ENCODE results near the gene FAM43B. TPM values are rescaled to one million over a fixed set of nuclear protein-coding genes. Genes with fewer than 3 reads are reported as not detected.

Gene FAM43B
- total and polyA plus RNA-seq, 2 donors (not counting 1 experiment from before 2014, with no cell fraction given) = not detected

- Histone ChIP-seq H3K79me2 (ENCODE audit: control insufficient read depth, insufficient read depth, low read length) (no peaks in the 10 kb centered on the region), H3K4me1 (ENCODE audit: control insufficient read depth in 2 of 2, insufficient read depth in 2 of 2, low read length in 2 of 2) (peaks cover 3 to 8% of the 10 kb centered on the region in 2 donors), H3K4me2 (replicated peaks; ENCODE audit: low read depth, low read length, poor library complexity, severe bottlenecking) (no peak overlapping the region), H3K9ac (ENCODE audit: low read length) (no peak overlapping the region), H3K9me3 (ENCODE audit: control extremely low read depth in 1 of 3, control insufficient read depth in 2 of 3, insufficient read depth in 1 of 3, low read length in 2 of 3) (no peaks in the 10 kb centered on the region), H2AFZ (ENCODE audit: insufficient read depth, low read depth, low read length, poor library complexity, severe bottlenecking) (no peak overlapping the region), H3K27ac (ENCODE audit: low read length in 2 of 2) (no peak overlapping the region), H3K4me3 (ENCODE audit: control extremely low read depth in 1 of 5, extremely low read depth in 1 of 5, insufficient read depth in 1 of 5, low read depth in 2 of 5, low read length in 4 of 5) (no peak overlapping the region), H3K27me3 (replicated peaks in 1 of 4; ENCODE audit: control extremely low read depth in 1 of 4, control insufficient read depth in 3 of 4, insufficient read depth in 4 of 4, low read length in 3 of 4) (peaks cover 0 to 44% (median 14%) of the 10 kb centered on the region in 4 experiments), H4K20me1 (ENCODE audit: control insufficient read depth, insufficient read depth, low read length, poor library complexity, severe bottlenecking) (no peaks in the 10 kb centered on the region), H3K36me3 (replicated peaks in 1 of 2; ENCODE audit: control extremely low read depth in 1 of 2, control insufficient read depth in 1 of 2, extremely low read depth in 1 of 2, insufficient read depth in 2 of 2, low read length in 1 of 2) (no peaks in the 10 kb centered on the region)
- intact Hi-C loops (cut with micrococcal nuclease) = no loop called here
- 81% methylated on average over 3 of the region's 4 CpGs for WGBS (ENCODE audit: insufficient coverage)
- peaks cover 8% of the 10 kb centered on the region for H3K4me1 Mint-ChIP-seq
- H3K4me3 Mint-ChIP-seq = no peak overlapping the region
- no peaks in the 10 kb centered on the region for H3K9me3 Mint-ChIP-seq (ENCODE audit: insufficient read depth)
- POLR2A ChIA-PET = no interaction called here
- CTCF ChIA-PET = no interaction called here
- no peak for DNase-seq
- ATAC-seq (ENCODE audit: low read depth) = no peak
- H3K27ac Mint-ChIP-seq = no peak overlapping the region
- peaks cover 31% of the 10 kb centered on the region for H3K27me3 Mint-ChIP-seq
- TF ChIP-seq EZH2 (IDR thresholded peaks at IDR 0.05; ENCODE audit: borderline replicate concordance, insufficient read depth, low read depth, low read length, poor library complexity, severe bottlenecking) (no peak), CTCF (IDR thresholded peaks at IDR 0.05) (no peak)
These were observed 3.4 kb downstream of the FAM43B start for GRCh38 chr1:20555758-20556120.

- Histone ChIP-seq H3K4me3 (ENCODE audit: control extremely low read depth in 1 of 5, extremely low read depth in 1 of 5, insufficient read depth in 1 of 5, low read depth in 2 of 5, low read length in 4 of 5) (no peak overlapping the region), H3K9me3 (ENCODE audit: control extremely low read depth in 1 of 3, control insufficient read depth in 2 of 3, insufficient read depth in 1 of 3, low read length in 2 of 3) (no peaks in the 10 kb centered on the region), H3K79me2 (ENCODE audit: control insufficient read depth, insufficient read depth, low read length) (no peaks in the 10 kb centered on the region), H3K27ac (ENCODE audit: low read length in 2 of 2) (no peak overlapping the region), H3K27me3 (replicated peaks in 1 of 4; ENCODE audit: control extremely low read depth in 1 of 4, control insufficient read depth in 3 of 4, insufficient read depth in 4 of 4, low read length in 3 of 4) (peaks cover 0 to 28% (median 8%) of the 10 kb centered on the region in 4 experiments), H4K20me1 (ENCODE audit: control insufficient read depth, insufficient read depth, low read length, poor library complexity, severe bottlenecking) (no peaks in the 10 kb centered on the region), H3K4me1 (ENCODE audit: control insufficient read depth in 2 of 2, insufficient read depth in 2 of 2, low read length in 2 of 2) (no peaks in the 10 kb centered on the region), H3K36me3 (replicated peaks in 1 of 2; ENCODE audit: control extremely low read depth in 1 of 2, control insufficient read depth in 1 of 2, extremely low read depth in 1 of 2, insufficient read depth in 2 of 2, low read length in 1 of 2) (no peaks in the 10 kb centered on the region), H3K4me2 (replicated peaks; ENCODE audit: low read depth, low read length, poor library complexity, severe bottlenecking) (no peak overlapping the region), H3K9ac (ENCODE audit: low read length) (no peak overlapping the region), H2AFZ (ENCODE audit: insufficient read depth, low read depth, low read length, poor library complexity, severe bottlenecking) (no peak overlapping the region)
- Mint-ChIP-seq H3K9me3 (ENCODE audit: insufficient read depth) (no peaks in the 10 kb centered on the region), H3K4me3 (no peak overlapping the region), H3K4me1 (peaks cover 2% of the 10 kb centered on the region), H3K27me3 (peaks cover 34% of the 10 kb centered on the region), H3K27ac (no peak overlapping the region)
- ChIA-PET CTCF (no interaction called here), POLR2A (no interaction called here)
- ATAC-seq (ENCODE audit: low read depth) = no peak
- intact Hi-C loops (cut with micrococcal nuclease) = no loop called here
- no peak for TF ChIP-seq EZH2 (IDR thresholded peaks at IDR 0.05; ENCODE audit: borderline replicate concordance, insufficient read depth, low read depth, low read length, poor library complexity, severe bottlenecking)
- TF ChIP-seq CTCF (IDR thresholded peaks at IDR 0.05) = no peak
- no peak for DNase-seq
- WGBS (ENCODE audit: insufficient coverage) = 62% methylated on average over 3 of the region's 5 CpGs
These were observed 5.8 kb downstream of the FAM43B start for GRCh38 chr1:20558191-20558590.

Data from B cell (primary cell).